ENCODE measurements around the gene GNA14.
"Not testable (repeated sequence)": the region's sequence is repeated elsewhere in the genome, so short reads cannot be mapped to it uniquely, and the experiment has no call there.

The GNA14 gene

GRCh38 chr9:77600810-77601209 is 47.3 kb downstream of the GNA14 start:
- Mint-ChIP-seq H3K4me1 (peaks cover 2% of the 10 kb centered on the region), H3K27me3 (no peaks in the 10 kb centered on the region), H3K4me3 (no peak overlapping the region), H3K9me3 (no peaks in the 10 kb centered on the region), H3K27ac (peak overlapping the region; percentile 1), H3K36me3 (no peaks in the 10 kb centered on the region)

GRCh38 chr9:77599492-77599891 is 48.6 kb downstream of the GNA14 start:
- Mint-ChIP-seq H3K27me3 (no peaks in the 10 kb centered on the region), H3K9me3 (no peaks in the 10 kb centered on the region), H3K4me1 (peaks cover 12% of the 10 kb centered on the region), H3K27ac (no peak overlapping the region), H3K4me3 (no peak overlapping the region), H3K36me3 (no peaks in the 10 kb centered on the region)

- Mint-ChIP-seq H3K4me1 (peaks cover 12% of the 10 kb centered on the region), H3K27ac (no peak overlapping the region), H3K36me3 (no peaks in the 10 kb centered on the region), H3K27me3 (no peaks in the 10 kb centered on the region), H3K9me3 (no peaks in the 10 kb centered on the region), H3K4me3 (no peak overlapping the region)
These were observed 49.1 kb downstream of the GNA14 start for GRCh38 chr9:77598991-77599390.

GRCh38 chr9:77598524-77598923 is 49.6 kb downstream of the GNA14 start:
- H3K4me1 Mint-ChIP-seq: peaks cover 12% of the 10 kb centered on the region

GRCh38 chr9:77597057-77597456 is 51.1 kb downstream of the GNA14 start:
- Mint-ChIP-seq H3K4me3 (no peak overlapping the region), H3K27me3 (no peaks in the 10 kb centered on the region), H3K9me3 (no peaks in the 10 kb centered on the region), H3K27ac (no peak overlapping the region), H3K36me3 (no peaks in the 10 kb centered on the region), H3K4me1 (peaks cover 12% of the 10 kb centered on the region)

More at GRCh38 chr9:77598524-77598923, 49.6 kb downstream of the GNA14 start:
- Mint-ChIP-seq H3K36me3 (no peaks in the 10 kb centered on the region), H3K27ac (no peak overlapping the region), H3K4me3 (no peak overlapping the region), H3K27me3 (no peaks in the 10 kb centered on the region), H3K9me3 (no peaks in the 10 kb centered on the region)

- Mint-ChIP-seq H3K36me3 (no peaks in the 10 kb centered on the region), H3K27ac (no peak overlapping the region), H3K4me3 (no peak overlapping the region)
These were observed 52.6 kb downstream of the GNA14 start for GRCh38 chr9:77595426-77596095.

GRCh38 chr9:77594963-77595362 is 53.2 kb downstream of the GNA14 start:
- no peaks in the 10 kb centered on the region for H3K36me3 Mint-ChIP-seq
- H3K27ac Mint-ChIP-seq: no peak overlapping the region
- no peaks in the 10 kb centered on the region for H3K27me3 Mint-ChIP-seq
- H3K4me3 Mint-ChIP-seq: no peak overlapping the region
- no peaks in the 10 kb centered on the region for H3K9me3 Mint-ChIP-seq
- peaks cover 12% of the 10 kb centered on the region for H3K4me1 Mint-ChIP-seq

More at GRCh38 chr9:77595426-77596095, 52.6 kb downstream of the GNA14 start:
- no peaks in the 10 kb centered on the region for H3K27me3 Mint-ChIP-seq
- no peaks in the 10 kb centered on the region for H3K9me3 Mint-ChIP-seq
- H3K4me1 Mint-ChIP-seq: peaks cover 12% of the 10 kb centered on the region

- Mint-ChIP-seq H3K36me3 (no peaks in the 10 kb centered on the region), H3K27ac (no peak overlapping the region), H3K27me3 (no peaks in the 10 kb centered on the region), H3K9me3 (no peaks in the 10 kb centered on the region), H3K4me1 (peaks cover 12% of the 10 kb centered on the region), H3K4me3 (no peak overlapping the region)
These were observed 54.6 kb downstream of the GNA14 start for GRCh38 chr9:77593528-77593927.

- no peak overlapping the region for H3K27ac Mint-ChIP-seq
- no peaks in the 10 kb centered on the region for H3K9me3 Mint-ChIP-seq
- H3K36me3 Mint-ChIP-seq: no peaks in the 10 kb centered on the region
- no peaks in the 10 kb centered on the region for H3K27me3 Mint-ChIP-seq
- peaks cover 12% of the 10 kb centered on the region for H3K4me1 Mint-ChIP-seq
- no peak overlapping the region for H3K4me3 Mint-ChIP-seq
These were observed 55.6 kb downstream of the GNA14 start for GRCh38 chr9:77592476-77592875.

GRCh38 chr9:77589046-77589795 is 58.9 kb downstream of the GNA14 start:
- peaks cover 3% of the 10 kb centered on the region for H3K27me3 Mint-ChIP-seq
- H3K9me3 Mint-ChIP-seq: no peaks in the 10 kb centered on the region
- no peak overlapping the region for H3K4me3 Mint-ChIP-seq
- no peak overlapping the region for H3K27ac Mint-ChIP-seq
- no peaks in the 10 kb centered on the region for H3K36me3 Mint-ChIP-seq
- H3K4me1 Mint-ChIP-seq: no peaks in the 10 kb centered on the region

- Mint-ChIP-seq H3K27ac (no peak overlapping the region), H3K4me3 (no peak overlapping the region), H3K36me3 (no peaks in the 10 kb centered on the region), H3K9me3 (no peaks in the 10 kb centered on the region), H3K4me1 (no peaks in the 10 kb centered on the region), H3K27me3 (peaks cover 5% of the 10 kb centered on the region)
These were observed 59.7 kb downstream of the GNA14 start for GRCh38 chr9:77588271-77588937.

GRCh38 chr9:77587851-77588250 is 60.3 kb downstream of the GNA14 start:
- Mint-ChIP-seq H3K9me3 (no peaks in the 10 kb centered on the region), H3K4me3 (no peak overlapping the region), H3K36me3 (no peaks in the 10 kb centered on the region), H3K27me3 (peaks cover 5% of the 10 kb centered on the region), H3K27ac (no peak overlapping the region), H3K4me1 (no peaks in the 10 kb centered on the region)

- Mint-ChIP-seq H3K36me3 (no peaks in the 10 kb centered on the region), H3K27ac (no peak overlapping the region), H3K4me3 (no peak overlapping the region)
These were observed 61.1 kb downstream of the GNA14 start for GRCh38 chr9:77587042-77587441.

GRCh38 chr9:77586591-77586990 is 61.5 kb downstream of the GNA14 start:
- Mint-ChIP-seq H3K4me3 (no peak overlapping the region), H3K36me3 (no peaks in the 10 kb centered on the region), H3K9me3 (no peaks in the 10 kb centered on the region), H3K4me1 (no peaks in the 10 kb centered on the region), H3K27me3 (peaks cover 5% of the 10 kb centered on the region), H3K27ac (no peak overlapping the region)

More at GRCh38 chr9:77587042-77587441, 61.1 kb downstream of the GNA14 start:
- Mint-ChIP-seq H3K9me3 (no peaks in the 10 kb centered on the region), H3K27me3 (peaks cover 5% of the 10 kb centered on the region), H3K4me1 (no peaks in the 10 kb centered on the region)

GRCh38 chr9:77585335-77585786 is 62.8 kb downstream of the GNA14 start:
- Mint-ChIP-seq H3K27ac (no peak overlapping the region), H3K9me3 (no peaks in the 10 kb centered on the region), H3K4me1 (no peaks in the 10 kb centered on the region), H3K27me3 (peaks cover 5% of the 10 kb centered on the region), H3K4me3 (no peak overlapping the region), H3K36me3 (no peaks in the 10 kb centered on the region)

- not testable (repeated sequence) for H3K9me3 Mint-ChIP-seq, H3K27ac Mint-ChIP-seq, H3K4me1 Mint-ChIP-seq, H3K36me3 Mint-ChIP-seq, H3K4me3 Mint-ChIP-seq, H3K27me3 Mint-ChIP-seq
These were observed 63.2 kb downstream of the GNA14 start for GRCh38 chr9:77584927-77585326.
